Lower leg skin (tissue), 4 donors: Measurements from ENCODE around the gene MZB1. TPM values are rescaled to one million over a fixed set of nuclear protein-coding genes. Genes with fewer than 3 reads are reported as not detected.
"Not testable (repeated sequence)": the region's sequence is repeated elsewhere in the genome, so short reads cannot be mapped to it uniquely, and the experiment has no call there.

ENCODE experiments used
- DNase-seq, 2 donors: peaks; one replicate each; pipeline ENCODE4 v3.0.0-alpha.2; 2019; ENCODE audit warnings: low spot score in 2 of 2
- H3K4me3 ChIP-seq: fragments of 200-600 bp; sonication (generic); 2 replicates; pipeline ENCODE4 v1.5.1; 2017; ENCODE audit warnings: mild to moderate bottlenecking, low read depth; ENCODE audit not compliant: poor library complexity, severe bottlenecking
- CTCF ChIP-seq, 3 donors: fragments of 450-650 bp; IDR thresholded peaks; one replicate each; pipeline ENCODE4 v1.5.1; 2016; ENCODE audit warnings: antibody characterized with exemption in 3 of 3, mild to moderate bottlenecking in 3 of 3, moderate library complexity in 2 of 3
- POLR2A ChIP-seq, 2 donors: fragments of 450-650 bp; IDR thresholded peaks; one replicate each; pipeline ENCODE4 v1.6.1; 2016 to 2017; ENCODE audit warnings: antibody characterized with exemption in 2 of 2, mild to moderate bottlenecking in 1 of 2, moderate library complexity in 1 of 2
- WGBS, 2 donors: methylation state at CpG; one replicate each; pipeline ENCODE4 v1.1.5; 2018; 5-methylcytosine and 5-hydroxymethylcytosine counted together
- intact Hi-C: fragments of 100-400 bp; cut with DNase I; formaldehyde crosslinking; loops from one replicate; pipeline ENCODE4 v1.15.0; 2023; ENCODE audit warnings: low total_unique reads
- total RNA-seq, 4 donors: library from RNA; depleted of rRNA; stranded (reverse); fragments of >200 nt; gene quantifications; one replicate each; pipeline ENCODE4 v1.1.0, GENCODE V29; 2016

MZB1 gene
- total RNA-seq, 4 donors from 2014 or later: not detected

- 24 to 30% methylated on average over 2 to 8 of the region's 36 CpGs for WGBS, 2 donors
- intact Hi-C loops: no loop called here
- DNase-seq: no peak
- no peak overlapping the region for H3K4me3 ChIP-seq
- TF ChIP-seq CTCF (IDR thresholded peaks at IDR 0.05) (no peak), POLR2A (IDR thresholded peaks at IDR 0.05) (no peak)
Measured at GRCh38 chr5:139392324-139392677, 2.6 kb upstream of the MZB1 start.

- WGBS, 2 donors: 33 to 35% methylated on average over 28 to 33 of the region's 33 CpGs
- no peak for TF ChIP-seq POLR2A (IDR thresholded peaks at IDR 0.05)
- no peak for TF ChIP-seq CTCF (IDR thresholded peaks at IDR 0.05)
- intact Hi-C loops: no loop called here
- DNase-seq: no peak
- no peak overlapping the region for H3K4me3 ChIP-seq
Measured at GRCh38 chr5:139391570-139392323, 2.0 kb upstream of the MZB1 start.

GRCh38 chr5:139390639-139391569 lies 1.2 kb upstream of the MZB1 start:
- H3K4me3 ChIP-seq: no peak overlapping the region
- DNase-seq: no peak
- intact Hi-C loops: no loop called here
- 81 to 82% methylated on average over 9 to 10 of the region's 10 CpGs for WGBS, 2 donors
- TF ChIP-seq POLR2A (IDR thresholded peaks at IDR 0.05) (no peak), CTCF (IDR thresholded peaks at IDR 0.05) (no peak)

- no peak for TF ChIP-seq POLR2A (IDR thresholded peaks at IDR 0.05)
- no peak for TF ChIP-seq CTCF (IDR thresholded peaks at IDR 0.05)
- WGBS, 2 donors: 26 to 27% methylated on average over 7 to 8 of the region's 8 CpGs
- peak in 1 of 2 donors; percentile 78 for DNase-seq
- H3K4me3 ChIP-seq: no peak overlapping the region
- intact Hi-C loops: no loop called here
Measured at GRCh38 chr5:139388198-139388821, 1.4 kb downstream of the MZB1 start.

GRCh38 chr5:139387611-139388197 lies 2.0 kb downstream of the MZB1 start:
- DNase-seq: peak in 1 of 2 donors; percentile 79
- no peak overlapping the region for H3K4me3 ChIP-seq
- WGBS, 2 donors: 68 to 86% methylated on average over 9 to 10 of the region's 10 CpGs
- TF ChIP-seq POLR2A (IDR thresholded peaks at IDR 0.05) (no peak), CTCF (IDR thresholded peaks at IDR 0.05) (no peak)
- intact Hi-C loops: no loop called here

- DNase-seq, H3K4me3 ChIP-seq, intact Hi-C loops: not testable (repeated sequence)
- 91 to 92% methylated on average over 10 of the region's 10 CpGs for WGBS, 2 donors
Measured at GRCh38 chr5:139386956-139387355, 2.8 kb downstream of the MZB1 start.
